Measurements from ENCODE around the gene DDX10.

GRCh38 chr11:108754901-108755625 lies 90.2 kb downstream of the DDX10 start:
- no peak for TF ChIP-seq CTCF (optimal IDR thresholded peaks at IDR 0.05 in 1 of 3, IDR thresholded peaks at IDR 0.05 in 1 of 3, conservative IDR thresholded peaks at IDR 0.05 in 1 of 3; ENCODE audit: extremely low read depth in 1 of 3, insufficient read depth in 2 of 3, low read length in 3 of 3)
- TF ChIP-seq EZH2 (IDR thresholded peaks at IDR 0.05; ENCODE audit: low read length), result no peak
